Measurements from ENCODE around the gene EIF1AD. TPM values are rescaled to one million over a fixed set of nuclear protein-coding genes. Genes with fewer than 3 reads are reported as not detected.

The EIF1AD gene
- total and polyA plus RNA-seq, 2 of the 8 experiments (the other 6 are each of a cell fraction or from before 2014, with no cell fraction given) = 32.6 to 39.9 TPM

- no peak for TF ChIP-seq ZNF274 (IDR thresholded peaks at IDR 0.05; ENCODE audit: borderline replicate concordance, extremely low read depth, low read length)
- TF ChIP-seq EZH2 (IDR thresholded peaks at IDR 0.05; ENCODE audit: low read depth, low read length, severe bottlenecking) = no peak
- TF ChIP-seq POLR2A (IDR thresholded peaks at IDR 0.05; ENCODE audit: control extremely low read depth in 1 of 2, low read depth in 2 of 2, low read length in 2 of 2) = no peak
- TF ChIP-seq ASH2L (IDR thresholded peaks at IDR 0.05; ENCODE audit: low read length) = no peak
- no peak for TF ChIP-seq SP4 (IDR thresholded peaks at IDR 0.05; ENCODE audit: low read length)
- TF ChIP-seq, protein P1, sequence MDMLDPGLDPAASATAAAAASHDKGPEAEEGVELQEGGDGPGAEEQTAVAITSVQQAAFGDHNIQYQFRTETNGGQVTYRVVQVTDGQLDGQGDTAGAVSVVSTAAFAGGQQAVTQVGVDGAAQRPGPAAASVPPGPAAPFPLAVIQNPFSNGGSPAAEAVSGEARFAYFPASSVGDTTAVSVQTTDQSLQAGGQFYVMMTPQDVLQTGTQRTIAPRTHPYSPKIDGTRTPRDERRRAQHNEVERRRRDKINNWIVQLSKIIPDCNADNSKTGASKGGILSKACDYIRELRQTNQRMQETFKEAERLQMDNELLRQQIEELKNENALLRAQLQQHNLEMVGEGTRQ (IDR thresholded peaks at IDR 0.05; ENCODE audit: low read length) = no peak
- no peak for TF ChIP-seq BACH1 (IDR thresholded peaks at IDR 0.05; ENCODE audit: low read length)
- no peak for TF ChIP-seq TCF12 (IDR thresholded peaks at IDR 0.05; ENCODE audit: low read depth, low read length)
- no peak for TF ChIP-seq CHD2 (IDR thresholded peaks at IDR 0.05; ENCODE audit: low read length)
Observed at GRCh38 chr11:65973439-65974110, 28.4 kb downstream of the EIF1AD start (continued).

Measured in H1 (cell line).